HK-2 (cell line): ENCODE results near the gene DST.

Source experiments
- DNase-seq: peaks from one replicate; pipeline ENCODE4 v3.0.0-alpha.2; 2018; ENCODE audit not compliant: unreplicated experiment

DST gene

DNA sequence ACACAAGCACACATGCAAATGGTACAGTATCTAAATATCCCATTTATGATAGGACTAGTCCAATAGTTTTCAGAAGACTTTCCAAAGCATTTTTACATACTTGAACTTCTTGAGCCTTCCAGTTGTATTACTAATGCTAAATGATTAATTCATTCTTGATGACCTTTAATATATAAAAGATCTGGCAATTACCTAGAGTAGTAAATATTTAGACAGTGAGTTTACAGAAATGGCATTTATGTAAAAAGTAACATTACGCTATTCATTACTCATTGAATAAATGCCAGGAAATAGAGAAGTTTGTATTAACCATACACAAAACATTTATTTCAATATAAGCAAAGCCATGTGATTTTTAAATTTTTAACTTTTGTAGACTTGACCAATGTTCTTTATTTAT lies 158.8 kb downstream of the DST start:
- no peak for DNase-seq

DNA sequence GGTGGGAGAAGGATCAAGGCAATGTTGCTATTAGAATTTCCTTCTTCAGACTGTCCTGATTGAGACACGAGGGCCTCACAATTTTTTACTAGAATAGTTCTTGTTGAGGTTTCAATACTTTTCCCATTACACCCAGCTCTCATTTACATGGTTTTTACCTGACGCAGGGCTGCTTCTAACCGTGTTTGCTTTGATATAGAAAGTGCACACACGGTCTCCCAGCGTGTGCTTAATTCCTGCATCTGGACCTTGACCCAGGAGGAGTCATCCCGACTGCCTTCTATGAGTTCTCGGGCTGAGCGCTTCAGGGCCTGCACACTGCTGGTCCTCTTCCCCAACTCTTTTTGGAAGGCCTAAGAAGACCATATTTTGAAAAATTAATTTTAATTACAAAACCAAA lies 160.2 kb downstream of the DST start:
- DNase-seq, result no peak

DNA sequence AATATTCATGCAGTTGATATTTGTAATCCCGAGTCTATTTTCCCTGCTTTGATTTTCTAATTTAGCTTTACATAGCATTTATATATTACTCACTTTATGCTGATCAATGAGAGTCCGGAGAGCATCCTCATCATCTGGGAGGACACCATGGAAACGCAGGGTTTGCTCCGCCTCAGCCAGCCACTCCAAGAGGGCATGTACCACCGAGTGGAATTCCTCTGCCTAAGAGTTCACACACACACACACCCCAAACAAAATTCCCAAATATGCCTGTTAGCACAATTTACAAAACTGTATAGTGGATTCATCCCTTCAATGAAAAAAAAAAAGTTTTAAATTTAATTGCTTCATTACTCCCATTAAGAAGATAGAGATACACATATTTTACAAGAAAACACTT lies 160.7 kb downstream of the DST start:
- no peak for DNase-seq

DNA sequence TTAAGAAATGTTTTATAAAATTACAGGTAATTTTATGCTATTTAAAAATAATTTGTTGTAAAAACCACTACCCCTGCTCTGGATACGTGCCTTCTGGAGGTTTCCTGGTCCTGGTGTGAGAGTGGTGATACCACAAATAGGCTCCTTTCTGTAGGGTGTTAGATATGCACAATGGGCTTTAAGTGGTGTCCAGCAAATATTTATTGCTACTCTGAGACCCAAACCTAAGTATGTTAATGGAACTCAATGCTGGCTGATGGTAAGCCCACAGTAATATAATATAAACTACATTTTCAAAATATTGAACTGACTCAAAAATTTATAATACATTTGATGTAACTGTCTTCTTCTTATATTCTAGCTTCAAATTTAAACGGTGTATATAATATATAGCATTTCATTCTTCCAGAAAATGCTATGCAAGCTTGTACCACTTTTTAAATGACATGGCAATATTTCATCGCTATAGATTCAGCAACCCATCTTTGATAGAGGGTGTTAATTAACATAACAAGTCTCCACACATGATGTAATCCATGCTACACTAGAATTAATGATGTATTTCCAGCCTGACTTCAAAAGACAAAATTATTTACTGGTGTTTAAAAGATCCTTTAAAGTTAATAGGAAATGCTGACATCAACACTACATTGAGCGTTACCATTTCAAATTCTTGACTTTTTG lies 161.9 kb downstream of the DST start:
- no peak for DNase-seq

DNA sequence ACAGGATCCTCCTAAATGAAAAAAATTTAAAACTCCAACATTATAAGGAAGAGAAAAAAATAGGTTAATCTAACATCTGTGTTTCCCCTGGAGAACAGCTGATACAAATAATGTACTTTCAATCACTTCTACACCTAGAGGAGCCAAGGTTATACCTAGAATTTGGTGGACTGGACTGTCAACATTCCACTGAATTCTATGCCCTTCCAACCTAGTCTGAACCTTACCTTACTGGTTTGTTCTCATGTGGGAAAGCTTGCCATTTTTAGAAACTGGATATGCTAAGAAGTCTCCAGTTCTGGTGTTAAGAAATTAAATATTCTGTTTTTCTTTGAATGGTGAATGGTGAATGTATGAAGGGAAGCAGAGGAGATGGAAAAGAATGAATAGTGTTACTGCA lies 162.4 kb downstream of the DST start:
- DNase-seq, result no peak

DNA sequence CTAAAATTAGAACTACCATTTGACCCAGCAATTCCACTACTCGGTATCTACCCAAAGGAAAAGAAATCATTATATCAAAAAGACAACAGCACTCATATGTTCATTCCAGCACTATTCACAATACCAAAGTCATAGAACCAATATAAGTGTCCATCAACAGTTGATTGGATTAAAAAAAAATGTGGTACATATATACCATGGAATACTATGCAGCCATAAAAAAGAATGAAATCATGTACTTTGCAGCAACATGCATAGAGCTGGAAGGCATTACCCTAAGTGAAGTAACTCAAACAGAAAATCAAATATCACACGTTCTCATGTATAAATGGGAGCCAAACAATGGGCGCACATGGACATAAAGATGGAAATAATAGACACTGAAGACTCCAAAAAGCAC lies 163.3 kb downstream of the DST start:
- no peak for DNase-seq

DNA sequence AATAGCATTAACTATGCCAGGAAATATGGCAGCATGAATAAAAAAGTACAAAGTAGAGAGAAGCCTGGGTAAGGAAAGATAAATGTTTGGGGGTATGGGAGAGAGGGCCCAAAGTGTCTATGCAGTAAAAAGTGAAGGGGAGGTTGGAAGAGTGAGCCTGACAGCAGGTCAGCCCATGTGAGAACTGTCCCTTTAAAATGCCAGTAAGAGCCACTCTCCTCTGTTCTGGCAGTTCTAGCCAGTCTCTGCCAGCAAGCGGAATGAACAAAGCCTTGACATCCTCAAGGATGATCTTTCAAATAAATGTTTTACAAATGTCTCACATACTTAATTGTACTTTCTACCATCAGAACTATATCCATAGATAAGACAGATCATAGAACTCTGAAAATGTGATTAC lies 164.5 kb downstream of the DST start:
- no peak for DNase-seq

DNA sequence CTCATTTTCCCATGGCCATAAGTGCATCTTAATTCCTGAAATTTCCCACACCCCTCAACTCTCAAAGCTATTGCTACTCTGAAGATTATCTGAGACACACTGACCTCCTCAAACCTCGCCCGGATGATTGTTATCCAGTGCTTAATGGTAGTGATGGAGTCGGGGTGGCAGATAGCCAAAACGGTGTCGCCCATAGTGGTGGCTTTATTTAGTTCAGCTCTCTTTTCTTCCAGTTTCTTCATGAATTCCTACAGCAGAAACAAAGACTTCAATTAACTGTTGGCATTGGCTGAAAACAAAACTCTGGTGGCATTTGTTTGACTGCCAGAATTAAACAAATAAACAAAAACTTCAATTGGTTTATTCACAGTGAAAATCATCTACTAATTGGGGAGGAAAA lies 165.4 kb downstream of the DST start:
- no peak for DNase-seq

DNA sequence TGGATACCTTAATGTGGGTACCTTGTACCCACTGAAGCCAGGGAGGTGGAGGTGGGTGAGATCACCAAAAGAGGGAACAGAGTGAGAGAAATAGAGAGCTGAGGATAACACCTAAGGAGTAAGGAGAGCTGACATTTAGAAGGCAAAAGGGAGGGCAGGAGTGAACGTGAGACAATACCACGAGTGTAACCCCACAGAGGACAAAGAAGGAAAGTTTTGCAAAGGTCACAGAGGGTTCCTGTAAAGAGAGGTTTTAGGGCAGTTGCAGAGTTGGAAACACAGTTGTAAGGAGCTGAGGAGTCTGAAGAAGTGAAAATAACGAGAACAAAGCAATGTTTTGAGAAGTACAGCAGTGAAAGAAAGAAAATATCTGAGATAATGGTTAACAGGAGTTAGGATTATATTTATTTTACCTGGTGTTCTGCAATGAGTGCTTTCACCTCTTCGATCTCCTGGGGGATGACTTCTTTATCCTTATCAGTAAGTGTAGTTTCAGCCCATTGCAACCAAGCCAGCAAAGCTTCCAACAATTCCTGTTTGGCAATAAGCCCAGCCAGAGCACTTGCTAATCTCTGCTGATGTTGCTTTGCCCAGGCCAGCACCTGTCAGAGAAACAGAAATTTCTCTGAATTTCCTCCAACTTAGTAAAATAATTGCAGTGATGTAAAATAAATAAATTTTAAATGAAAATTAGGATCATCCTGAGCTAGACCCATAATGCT lies 166.8 kb downstream of the DST start:
- no peak for DNase-seq

DNA sequence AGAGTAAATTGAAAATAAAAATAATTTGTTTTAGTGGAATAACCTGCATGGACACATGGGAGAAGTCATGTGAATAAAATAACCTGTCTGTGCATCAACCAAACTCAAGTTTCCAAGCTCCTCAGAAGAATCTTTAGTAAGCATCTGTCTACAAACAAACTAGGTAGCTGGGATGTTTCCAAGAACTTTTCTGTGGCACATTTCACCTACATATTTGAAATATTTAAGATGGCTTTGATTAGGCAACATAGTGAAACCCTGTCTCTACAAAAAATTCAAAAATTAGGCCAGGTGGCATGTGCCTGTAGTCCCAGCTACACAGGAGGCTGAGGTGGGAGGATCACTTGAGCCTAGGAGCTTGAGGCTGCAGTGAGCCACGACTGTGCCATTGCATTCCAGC lies 168.2 kb downstream of the DST start:
- DNase-seq, result no peak

DNA sequence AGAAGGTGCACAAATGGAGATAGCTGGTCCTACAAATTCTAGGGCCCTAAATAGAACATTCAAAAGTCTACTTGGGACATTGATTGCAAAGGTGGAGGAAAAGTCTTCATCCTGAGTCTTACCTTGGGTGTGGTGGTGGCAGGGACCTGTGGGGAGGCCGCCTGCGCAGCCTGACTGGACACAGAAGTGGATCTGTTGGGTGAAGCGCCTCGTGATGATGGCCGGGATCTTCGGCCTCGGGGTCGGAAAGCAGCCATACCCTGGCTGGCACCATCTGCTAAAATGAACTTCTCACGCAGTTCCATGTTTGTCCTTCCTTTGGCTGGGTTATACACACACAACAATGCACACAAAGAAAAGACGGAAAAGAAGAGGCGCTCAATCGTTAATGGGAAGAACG lies 179.2 kb downstream of the DST start:
- no peak for DNase-seq

DNA sequence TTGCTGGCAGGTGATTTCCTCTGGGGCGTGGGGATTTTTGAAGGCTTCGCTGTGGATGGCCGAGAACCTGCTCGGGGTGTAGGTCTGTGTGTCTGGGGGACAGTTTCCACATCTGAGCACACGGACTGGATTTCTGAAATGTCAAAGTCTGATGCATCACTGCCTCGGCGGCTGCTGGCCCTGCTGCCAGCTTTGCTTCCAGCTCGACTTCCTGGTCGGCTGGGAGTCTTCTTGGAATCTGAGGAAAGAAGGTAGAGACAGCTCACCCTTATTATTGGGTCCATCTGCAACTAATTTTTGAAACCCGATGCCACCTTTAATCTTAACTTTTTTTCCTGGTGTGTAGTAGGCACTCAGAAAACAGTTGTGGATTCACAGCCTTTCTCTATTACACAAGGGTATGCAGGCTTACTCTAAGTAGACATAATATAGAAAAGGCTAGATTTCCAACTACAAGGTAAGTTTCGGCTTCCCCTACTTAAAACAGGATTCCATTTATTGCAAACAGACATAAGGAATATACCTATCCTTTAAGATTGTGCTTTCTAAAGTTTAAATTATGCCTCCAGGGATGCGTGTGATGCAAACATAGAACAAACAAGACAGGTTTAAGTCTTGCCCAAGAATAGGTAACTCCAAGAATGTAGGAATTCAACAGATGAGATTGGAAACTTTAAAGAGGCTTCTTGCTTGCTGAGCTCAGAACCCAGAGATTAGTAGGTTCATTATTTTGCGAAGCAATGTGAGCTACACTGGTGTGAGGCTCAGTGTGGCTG lies 183.5 kb downstream of the DST start:
- DNase-seq, result no peak

DNA sequence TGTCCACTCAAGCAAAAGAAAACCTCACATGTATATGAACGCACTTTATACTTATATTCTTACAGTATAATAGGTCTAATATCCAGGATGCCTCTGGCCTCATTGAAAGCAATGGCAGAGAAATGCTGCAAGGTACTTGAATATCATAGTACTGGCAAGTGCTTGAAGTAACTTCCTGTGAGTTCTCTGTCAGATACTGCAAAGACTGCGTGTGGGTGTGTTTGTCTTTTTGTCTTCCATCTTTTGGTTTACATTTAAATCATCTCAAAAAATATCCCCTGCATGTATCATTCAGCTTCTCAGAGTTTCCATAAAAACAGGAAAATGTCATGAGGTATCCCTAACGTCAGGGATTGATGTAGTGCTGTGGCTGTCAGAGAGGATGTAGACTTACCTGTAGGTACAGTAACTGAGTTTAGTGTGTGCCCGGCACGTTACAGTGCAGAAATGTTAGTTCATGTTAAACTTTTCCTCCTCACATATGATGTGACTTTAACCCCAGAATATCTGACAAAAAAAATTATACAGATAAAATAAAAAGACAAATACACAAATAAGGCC lies 184.3 kb downstream of the DST start:
- DNase-seq, result no peak

DNA sequence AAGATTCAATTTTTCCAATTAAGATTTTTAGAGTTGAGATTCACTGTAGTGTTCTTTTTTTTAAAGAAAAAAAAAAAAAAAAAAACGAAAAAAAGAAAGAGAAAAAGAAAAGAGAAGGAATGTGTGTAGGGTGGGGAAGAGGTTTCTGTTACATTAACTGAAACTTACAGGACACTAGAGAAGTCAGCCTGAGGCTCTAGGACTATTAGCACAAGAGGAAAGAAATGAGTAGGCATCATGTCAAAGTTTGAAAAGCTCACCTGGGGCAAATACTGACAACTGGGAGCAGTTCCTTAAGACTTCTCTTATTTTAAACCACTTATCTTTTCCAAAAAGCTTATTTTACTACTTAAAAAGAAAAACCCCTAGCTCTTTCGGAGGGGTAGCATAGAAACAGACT lies 185.9 kb downstream of the DST start:
- DNase-seq, result no peak

DNA sequence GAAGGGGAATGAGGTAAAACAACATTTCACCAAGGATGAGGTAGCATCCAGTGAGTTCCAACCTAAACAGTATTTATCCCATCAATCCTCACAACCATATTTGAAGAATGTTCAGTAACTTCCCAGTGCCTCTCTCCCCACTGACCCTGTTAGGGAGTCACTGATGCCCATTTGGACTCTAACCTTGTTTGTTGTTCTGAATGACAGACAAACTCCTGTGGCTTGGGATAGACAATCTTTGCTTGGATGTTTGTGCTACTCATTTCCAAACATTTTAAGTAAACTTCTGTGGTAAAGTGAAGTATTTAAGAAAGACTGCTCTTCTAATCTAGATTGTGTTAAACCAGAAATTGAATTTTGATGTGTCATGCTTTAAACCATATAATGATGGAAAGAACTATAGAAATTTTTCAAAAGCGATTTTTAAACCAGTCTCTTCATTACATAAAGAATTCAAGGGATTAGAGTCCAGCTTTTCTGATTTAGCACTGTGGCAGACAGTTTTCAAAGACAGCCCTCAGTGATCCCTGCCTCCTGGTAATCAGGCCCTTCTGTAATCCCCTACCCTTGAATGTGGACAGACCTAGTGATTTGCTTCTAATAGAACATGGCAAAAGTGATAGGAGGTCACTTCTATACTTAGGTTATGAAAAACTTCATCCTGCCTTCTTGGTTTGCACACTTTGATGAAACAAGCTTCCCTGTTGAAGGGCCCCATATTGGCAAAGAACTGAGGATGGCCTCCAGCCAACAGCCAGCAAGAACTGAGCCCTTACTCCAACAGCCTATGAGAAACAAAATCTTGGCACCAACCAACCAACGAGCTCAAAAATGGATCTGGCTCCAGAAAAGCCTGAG lies 191.6 kb downstream of the DST start:
- no peak for DNase-seq

DNA sequence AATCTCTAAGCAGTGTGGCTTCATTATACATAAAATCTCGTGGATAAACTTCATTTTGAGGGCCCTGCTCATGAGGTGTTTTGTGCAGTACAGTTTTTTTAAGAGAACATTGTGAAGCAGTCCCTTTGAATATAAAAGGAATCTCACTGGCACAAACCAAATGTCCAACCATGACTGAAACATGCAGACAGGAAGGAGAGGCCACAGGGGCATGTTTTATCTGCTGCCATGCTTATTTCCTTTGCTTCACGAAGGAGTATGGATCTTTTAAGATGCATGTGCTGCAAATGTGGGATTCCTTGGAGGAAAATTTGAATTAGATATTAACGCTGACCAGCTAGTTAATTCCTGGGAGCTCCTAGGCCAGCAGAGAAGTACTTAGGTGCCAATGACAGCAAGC lies 192.3 kb downstream of the DST start:
- DNase-seq, result no peak

DNA sequence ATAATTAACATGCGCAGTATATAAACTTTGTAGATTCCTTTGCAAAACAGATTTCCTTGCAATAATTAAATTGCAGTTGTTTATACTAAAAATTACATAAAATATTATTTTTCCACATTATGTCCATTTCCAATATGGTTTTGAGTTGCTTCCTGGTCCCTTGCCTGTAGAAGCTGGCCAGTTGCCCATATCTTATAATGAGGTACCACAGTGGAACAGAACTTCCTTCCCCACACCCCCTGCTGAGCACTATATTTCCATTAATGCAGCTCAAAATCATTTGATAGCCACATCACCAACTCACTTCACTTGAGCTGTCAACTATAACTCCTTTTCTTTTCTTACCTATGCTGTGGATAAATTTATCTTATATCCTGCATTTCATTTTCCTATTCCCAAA lies 194.6 kb downstream of the DST start:
- DNase-seq, result no peak

DNA sequence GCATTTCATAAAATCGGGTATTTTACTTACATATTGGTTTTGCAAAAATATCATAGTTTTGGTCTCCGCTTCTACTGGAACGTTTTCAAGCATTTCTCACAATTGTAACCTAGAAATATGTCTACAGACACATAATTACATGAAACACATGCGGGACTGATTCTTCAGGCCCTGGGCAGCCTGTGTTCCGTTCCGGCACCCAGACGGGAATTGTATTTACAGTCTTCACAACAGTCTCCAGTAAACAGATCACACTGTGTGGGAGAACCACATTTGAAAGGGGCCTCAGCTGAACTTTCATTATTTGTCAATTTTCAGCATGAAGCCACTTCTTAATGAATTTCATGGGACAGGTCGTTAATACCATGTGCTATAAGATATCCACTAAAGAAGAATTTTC lies 196.9 kb downstream of the DST start:
- no peak for DNase-seq

DNA sequence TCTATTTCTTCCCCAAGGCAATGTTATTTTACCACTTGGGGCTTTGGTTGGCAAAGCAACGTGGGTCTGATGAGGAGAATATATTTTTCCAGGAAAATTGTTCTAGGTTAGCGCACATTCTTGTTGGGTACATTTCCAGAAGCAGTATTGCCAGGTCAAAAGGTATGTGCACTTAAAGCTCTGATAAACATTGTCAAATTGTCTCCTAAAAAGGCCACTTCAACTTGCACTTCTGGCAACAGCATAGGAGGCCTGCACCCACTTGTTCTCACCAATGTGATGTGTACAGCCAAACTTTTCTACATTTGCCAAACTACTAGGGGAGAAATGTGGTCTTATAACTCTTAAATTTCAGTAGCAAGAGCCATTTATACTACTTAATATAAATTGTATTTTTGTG lies 197.8 kb downstream of the DST start:
- no peak for DNase-seq

DNA sequence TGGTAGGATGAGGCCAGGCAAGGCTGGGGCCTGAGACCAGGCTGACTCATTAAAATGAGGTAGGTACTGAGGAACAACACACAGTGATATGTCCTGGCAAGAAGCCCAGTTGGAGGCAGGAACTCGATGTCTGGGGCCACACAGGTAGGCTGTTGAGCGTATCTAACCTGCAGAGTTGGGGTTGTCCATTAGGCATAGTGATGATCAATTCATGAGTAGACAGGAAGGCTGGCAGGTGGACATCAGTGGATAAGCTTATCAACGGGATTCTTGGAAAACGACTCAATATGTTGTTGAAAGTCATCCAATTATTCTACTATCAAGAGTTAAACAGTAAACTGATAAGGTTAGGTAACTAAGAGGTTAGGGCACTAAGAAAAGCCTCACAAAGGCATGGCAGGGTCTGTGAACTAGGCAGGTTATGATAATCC lies 202.1 kb downstream of the DST start:
- peak; percentile 10 for DNase-seq

DNA sequence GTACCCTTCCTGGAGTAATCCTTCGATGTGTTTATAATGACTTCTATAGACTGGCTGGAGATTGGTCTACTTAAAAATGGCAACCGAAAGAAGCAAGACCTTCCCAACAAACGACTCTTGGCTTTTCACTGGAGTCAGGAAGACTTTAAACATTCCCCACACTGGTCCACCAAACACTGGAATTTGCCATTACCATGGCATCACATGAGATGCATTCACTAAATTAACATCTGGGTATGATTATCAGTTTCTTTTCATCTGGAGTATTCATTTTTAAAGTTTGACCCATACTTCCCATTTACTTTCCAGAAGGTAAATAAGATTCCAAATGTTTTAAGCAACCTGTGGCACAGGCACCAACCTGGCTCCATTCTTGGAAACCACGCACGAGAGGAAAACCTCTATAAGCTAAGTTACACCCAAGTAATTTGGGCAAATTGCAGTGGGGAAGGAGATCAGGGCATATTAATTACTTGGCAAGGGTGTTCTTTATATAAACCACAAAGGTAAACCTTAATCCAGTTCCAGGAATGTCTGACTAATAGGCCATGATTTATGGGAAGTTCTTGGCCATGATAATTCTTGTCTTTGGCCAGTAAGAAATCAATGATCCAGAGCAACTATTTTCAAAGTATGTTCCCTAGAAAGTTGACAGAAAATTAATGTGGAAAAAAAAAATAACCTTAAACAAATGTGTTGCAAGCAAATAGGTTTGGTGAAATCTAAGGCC lies 205.4 kb downstream of the DST start:
- no peak for DNase-seq
